NB4 (cell line): ENCODE data around the gene RPL19.

Experiments used
- DNase-seq: peaks from one replicate; pipeline ENCODE4 v3.0.0; 2010; ENCODE audit warnings: low read depth
- H3K4me3 ChIP-seq: one replicate; pipeline ENCODE4 v1.5.1; 2011; ENCODE audit warnings: mild to moderate bottlenecking, low read depth, low read length, moderate library complexity
- MYC ChIP-seq: IDR thresholded peaks from 2 replicates; pipeline ENCODE4 v1.6.1; 2011; ENCODE audit warnings: low read depth, low read length
- POLR2A ChIP-seq: IDR thresholded peaks from 2 replicates; pipeline ENCODE4 v1.6.1; 2011; ENCODE audit warnings: mild to moderate bottlenecking; ENCODE audit not compliant: insufficient read length; ENCODE audit errors: extremely low read depth
- TF ChIP-seq, protein P1 (sequence below): IDR thresholded peaks from 2 replicates; pipeline ENCODE4 v1.6.1; 2011; ENCODE audit warnings: low read depth, low read length
- TF ChIP-seq, protein P2 (sequence below): IDR thresholded peaks from one replicate; pipeline ENCODE4 v1.5.1; 2012; ENCODE audit warnings: low read depth, low read length

The RPL19 gene

DNA sequence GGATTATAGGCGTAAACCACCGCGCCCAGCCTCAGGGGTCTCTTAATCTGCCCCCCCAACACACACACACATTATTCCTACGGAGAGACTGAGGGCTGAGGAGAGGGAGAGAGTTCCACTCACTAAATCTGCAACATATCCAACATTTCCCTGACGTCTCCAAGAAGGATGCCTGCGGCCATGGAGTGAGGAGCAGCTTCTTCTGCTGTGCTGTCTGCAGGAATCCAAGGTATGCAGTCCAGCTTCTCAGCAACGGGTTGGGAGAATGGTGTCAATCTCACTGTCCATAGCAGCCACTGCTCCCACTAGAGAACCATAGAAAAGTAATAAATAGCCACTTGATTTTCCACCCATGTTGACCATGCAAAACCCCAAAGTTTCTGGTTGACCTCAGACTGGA, 43.6 kb upstream of the RPL19 start:
- TF ChIP-seq, protein P1, sequence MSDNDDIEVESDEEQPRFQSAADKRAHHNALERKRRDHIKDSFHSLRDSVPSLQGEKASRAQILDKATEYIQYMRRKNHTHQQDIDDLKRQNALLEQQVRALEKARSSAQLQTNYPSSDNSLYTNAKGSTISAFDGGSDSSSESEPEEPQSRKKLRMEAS = no peak
- TF ChIP-seq POLR2A = no peak
- TF ChIP-seq, protein P2, sequence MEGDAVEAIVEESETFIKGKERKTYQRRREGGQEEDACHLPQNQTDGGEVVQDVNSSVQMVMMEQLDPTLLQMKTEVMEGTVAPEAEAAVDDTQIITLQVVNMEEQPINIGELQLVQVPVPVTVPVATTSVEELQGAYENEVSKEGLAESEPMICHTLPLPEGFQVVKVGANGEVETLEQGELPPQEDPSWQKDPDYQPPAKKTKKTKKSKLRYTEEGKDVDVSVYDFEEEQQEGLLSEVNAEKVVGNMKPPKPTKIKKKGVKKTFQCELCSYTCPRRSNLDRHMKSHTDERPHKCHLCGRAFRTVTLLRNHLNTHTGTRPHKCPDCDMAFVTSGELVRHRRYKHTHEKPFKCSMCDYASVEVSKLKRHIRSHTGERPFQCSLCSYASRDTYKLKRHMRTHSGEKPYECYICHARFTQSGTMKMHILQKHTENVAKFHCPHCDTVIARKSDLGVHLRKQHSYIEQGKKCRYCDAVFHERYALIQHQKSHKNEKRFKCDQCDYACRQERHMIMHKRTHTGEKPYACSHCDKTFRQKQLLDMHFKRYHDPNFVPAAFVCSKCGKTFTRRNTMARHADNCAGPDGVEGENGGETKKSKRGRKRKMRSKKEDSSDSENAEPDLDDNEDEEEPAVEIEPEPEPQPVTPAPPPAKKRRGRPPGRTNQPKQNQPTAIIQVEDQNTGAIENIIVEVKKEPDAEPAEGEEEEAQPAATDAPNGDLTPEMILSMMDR = no peak
- no peak for TF ChIP-seq MYC
- H3K4me3 ChIP-seq = no peak overlapping the region
- no peak for DNase-seq

DNA sequence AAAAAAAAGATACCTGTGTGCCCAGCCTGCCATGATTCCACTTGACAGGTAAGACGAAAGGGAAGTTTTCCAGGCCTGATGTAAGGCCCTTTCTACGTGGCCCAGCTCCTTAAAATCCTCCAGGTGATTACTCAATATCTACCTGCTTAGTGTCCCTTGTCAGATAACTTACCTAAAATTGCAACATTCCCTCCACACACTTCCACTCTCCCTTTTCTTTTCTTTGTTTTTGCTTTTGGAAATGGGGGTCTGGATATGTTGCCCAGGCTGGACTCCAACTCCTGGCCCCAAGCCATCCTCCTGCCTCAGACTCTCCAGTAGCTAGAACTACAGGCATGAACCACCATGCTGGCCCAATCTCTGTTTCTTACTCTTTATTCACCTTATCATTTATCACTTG, 41.5 kb upstream of the RPL19 start:
- no peak for DNase-seq
- TF ChIP-seq MYC (no peak), POLR2A (no peak)
- TF ChIP-seq, protein P2 = no peak
- TF ChIP-seq, protein P1 = no peak
- H3K4me3 ChIP-seq = no peak overlapping the region

DNA sequence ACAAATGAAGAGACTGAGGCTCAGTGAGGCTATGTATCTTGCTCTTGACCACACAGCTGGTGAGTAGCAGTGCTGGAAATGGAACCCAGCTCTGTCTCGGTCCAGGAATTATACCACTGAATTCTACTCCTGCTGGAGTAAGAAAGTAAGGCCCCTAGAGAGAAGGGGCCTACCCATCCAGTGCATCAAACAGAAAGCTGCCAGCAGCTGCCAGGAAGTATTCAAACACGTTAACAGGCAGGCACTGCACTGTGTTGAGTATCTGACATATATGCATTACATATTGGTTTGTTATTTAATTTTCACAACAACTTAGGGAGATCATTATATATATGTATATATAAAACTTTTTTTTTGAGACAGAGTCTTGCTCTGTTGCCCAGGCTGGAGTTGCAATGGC, 38.1 kb upstream of the RPL19 start:
- TF ChIP-seq MYC (no peak), POLR2A (no peak)
- TF ChIP-seq, protein P1 = no peak
- TF ChIP-seq, protein P2 = no peak
- DNase-seq = no peak
- H3K4me3 ChIP-seq = no peak overlapping the region

DNA sequence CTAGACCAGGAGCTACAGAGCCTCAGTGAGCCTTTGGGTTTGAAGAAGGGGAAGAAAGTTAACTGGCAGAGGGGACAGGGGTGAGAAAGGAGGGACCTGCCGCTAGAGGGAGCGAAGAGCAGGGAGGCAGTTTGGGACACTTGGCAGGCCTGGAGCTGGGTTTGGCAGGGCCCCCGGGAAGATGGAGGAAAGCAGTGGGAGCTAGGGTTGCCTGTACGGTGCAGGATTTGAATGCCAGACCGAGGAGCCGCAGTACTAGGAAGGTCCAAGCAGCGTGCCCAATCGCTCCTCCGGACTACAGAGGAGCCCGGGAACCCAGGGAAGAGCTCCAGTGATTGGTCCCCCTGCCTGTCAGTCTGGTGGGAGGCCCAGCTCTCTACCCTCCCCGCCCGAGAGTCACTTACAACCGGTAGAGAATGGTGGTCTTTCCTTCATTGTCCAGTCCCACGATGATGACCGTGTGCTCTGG, 35.4 kb upstream of the RPL19 start:
- TF ChIP-seq, protein P1 = peak; percentile 42
- TF ChIP-seq, protein P2 = peak; percentile 97
- TF ChIP-seq POLR2A = no peak
- peak; percentile 33 for TF ChIP-seq MYC
- peak; percentile 90 for DNase-seq
- no peak overlapping the region for H3K4me3 ChIP-seq

DNA sequence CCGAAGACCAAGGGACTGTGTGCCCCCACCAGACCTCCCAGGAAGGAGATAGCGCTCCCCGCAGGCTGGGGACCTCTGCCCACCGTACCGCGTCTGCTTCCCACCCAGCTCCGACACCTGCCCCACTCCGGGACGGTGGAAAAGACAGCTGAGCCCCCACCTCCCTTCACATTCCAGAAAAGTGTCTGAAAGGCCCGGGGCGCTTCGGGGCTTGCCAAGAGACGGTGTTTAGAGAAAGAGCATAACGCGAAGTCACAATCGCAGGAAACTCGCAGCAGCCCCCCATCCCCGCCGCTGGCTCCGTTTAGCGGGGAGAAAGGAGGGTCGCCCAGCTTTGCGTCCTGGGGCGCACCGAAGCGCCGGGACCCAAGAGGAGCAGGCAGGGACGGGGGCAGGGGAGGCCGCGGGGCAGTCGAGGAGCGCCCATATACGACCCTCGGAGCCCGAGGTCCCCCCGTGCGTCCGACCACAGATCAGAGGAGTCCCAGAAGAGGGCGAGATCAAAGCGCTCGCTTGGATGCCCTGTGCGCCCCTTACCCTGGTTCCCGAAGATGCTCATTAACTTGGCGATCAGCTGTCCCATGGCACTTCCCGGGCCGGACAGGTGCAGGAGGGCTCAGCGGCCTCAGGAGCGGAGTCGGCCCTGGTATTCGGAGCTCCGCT, 34.8 kb upstream of the RPL19 start:
- DNase-seq = no peak
- no peak overlapping the region for H3K4me3 ChIP-seq
- TF ChIP-seq, protein P1 = no peak
- TF ChIP-seq POLR2A = no peak

DNA sequence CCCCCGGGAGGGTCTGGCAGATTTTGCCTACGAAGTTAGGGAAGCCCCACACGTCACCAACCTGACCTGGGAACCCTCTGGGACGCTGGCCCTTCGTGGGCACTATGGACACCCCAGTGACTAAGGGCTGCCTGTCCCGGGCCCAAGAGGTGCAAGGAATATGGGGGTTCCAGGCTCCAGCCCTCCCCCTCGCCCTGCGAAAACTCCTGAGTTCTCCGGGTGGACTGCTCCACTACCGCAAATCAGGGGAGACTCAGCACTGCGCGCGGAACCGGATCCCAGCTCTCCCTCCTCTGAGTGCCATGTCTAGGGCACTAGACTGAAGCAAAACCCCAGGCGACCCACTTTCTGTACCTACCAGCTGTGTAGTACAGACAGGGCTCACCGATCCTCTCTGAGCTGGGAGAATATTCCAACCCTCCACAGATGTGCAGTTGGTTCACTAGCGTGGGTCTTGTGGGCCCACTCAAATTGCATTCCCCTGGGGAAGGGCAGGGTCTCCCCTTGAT, 34.2 kb upstream of the RPL19 start, which contains the start of gene ARL5C:
ARL5C (minus strand) TSS at position 321 of the 509 bp plus-strand sequence. CDS start 401 bp downstream, outside the sequence.
- DNase-seq = no peak
- peak within 1 kb of the TSS; percentile 13 for H3K4me3 ChIP-seq
- TF ChIP-seq POLR2A = no peak
- TF ChIP-seq, protein P2 = no peak
- no peak for TF ChIP-seq MYC
- TF ChIP-seq, protein P1 = no peak
